EL (cell line): ENCODE measurements around the gene CIRBP.
"Not testable (repeated sequence)": the region's sequence is repeated elsewhere in the genome, so short reads cannot be mapped to it uniquely, and the experiment has no call there.

ENCODE experiments used
- DNase-seq: peaks from one replicate; pipeline ENCODE4 v3.0.0-alpha.2; 2016

CIRBP gene

GRCh38 chr19:1313695-1314613 lies 44.8 kb downstream of the CIRBP start:
- DNase-seq: no peak

DNA sequence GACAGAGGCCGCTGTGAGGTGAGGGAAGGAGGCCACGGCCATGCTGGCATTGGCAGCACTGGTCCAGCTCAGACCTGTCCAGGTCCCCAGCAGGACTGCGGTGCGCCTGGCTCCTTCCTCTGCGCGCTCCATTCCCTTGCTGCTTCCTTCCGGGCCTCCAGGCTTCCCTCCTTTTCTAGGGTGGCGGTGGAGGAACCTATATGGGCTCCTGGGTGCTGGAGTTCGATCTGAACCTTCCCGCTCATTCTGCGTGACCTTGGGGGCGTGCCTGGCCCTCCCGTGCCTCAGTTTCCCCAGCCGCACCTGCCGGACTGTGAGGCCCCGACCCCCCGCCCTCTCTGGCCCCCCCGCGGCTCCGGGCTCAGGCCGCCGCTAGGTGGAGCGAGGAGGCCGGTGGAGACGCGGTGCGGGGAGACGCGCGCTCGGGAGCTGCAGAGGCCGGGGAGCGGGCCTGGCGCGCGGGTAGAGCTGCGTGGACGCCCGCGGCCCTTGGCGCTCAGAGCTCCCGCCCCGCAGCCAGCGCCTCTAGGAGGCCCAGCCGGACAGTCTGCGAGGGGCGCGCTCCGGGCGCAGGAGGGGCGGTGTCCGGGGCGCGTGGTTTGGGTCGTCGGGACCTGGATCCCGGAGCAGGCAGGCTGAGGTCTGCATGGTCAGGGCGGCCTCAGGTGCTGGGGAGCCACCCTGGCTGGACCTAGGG lies 46.5 kb downstream of the CIRBP start:
- DNase-seq: peak; percentile 43

DNA sequence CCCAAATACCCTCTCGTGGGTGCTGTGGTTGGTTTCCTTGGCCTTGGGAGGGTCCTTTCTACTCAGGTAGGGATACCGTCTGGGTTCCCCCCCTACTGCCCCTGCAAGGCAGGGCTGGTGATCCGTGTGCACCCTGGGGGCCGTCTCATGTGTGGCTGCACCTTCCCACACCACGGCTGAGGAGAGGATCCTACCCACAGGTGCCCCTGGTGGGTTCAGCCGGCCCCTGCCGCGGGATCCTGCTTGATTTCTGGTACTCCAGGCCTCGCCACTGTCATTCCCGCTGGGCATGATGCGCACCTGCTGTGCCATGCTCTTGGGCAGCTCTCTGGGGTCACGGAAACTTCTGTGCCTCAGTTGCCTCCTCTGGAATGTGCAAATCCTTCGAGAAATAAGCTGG lies 47.3 kb downstream of the CIRBP start:
- DNase-seq: no peak

DNA sequence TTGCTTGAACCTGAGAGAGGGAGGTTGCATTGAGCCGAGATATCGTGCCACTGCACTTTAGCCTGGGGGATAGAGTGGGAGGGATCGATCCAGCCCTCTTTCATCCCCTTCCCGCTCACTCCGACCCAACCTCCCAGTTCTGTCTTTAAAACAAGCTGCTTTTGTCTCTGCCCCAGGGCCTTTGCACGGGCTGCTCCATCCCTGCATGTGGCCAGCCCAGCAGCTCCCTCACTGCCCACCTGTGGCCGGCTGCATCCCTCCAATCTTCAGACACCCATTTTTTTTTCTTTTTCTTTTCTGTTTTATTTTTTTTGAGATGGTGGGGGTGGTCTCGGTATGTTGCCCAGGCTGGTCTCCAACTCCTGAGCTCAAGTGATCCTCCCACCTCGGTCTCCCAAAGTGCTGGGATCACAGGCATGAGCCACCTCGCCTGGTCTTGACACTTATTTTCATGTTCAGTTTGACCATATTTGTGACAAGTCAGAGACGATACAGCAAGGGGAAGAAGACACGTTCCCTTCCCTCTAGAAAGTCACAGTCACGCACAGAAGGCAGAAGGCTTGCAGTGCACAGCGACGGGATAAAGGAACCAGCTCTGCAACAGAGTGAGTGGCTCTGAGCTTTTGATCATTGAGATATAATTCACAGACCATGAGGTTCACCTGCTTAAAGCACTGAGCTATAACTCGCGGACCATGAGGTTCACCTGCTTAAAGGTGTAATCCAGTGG lies 48.3 kb downstream of the CIRBP start:
- no peak for DNase-seq

GRCh38 chr19:1318678-1319471 lies 49.7 kb downstream of the CIRBP start:
- DNase-seq: no peak

- not testable (repeated sequence) for DNase-seq
Measured at GRCh38 chr19:1320282-1320650, 51.1 kb downstream of the CIRBP start.

GRCh38 chr19:1321539-1321938 lies 52.4 kb downstream of the CIRBP start:
- no peak for DNase-seq

- DNase-seq: no peak
Measured at GRCh38 chr19:1322198-1322981, 53.3 kb downstream of the CIRBP start.

DNA sequence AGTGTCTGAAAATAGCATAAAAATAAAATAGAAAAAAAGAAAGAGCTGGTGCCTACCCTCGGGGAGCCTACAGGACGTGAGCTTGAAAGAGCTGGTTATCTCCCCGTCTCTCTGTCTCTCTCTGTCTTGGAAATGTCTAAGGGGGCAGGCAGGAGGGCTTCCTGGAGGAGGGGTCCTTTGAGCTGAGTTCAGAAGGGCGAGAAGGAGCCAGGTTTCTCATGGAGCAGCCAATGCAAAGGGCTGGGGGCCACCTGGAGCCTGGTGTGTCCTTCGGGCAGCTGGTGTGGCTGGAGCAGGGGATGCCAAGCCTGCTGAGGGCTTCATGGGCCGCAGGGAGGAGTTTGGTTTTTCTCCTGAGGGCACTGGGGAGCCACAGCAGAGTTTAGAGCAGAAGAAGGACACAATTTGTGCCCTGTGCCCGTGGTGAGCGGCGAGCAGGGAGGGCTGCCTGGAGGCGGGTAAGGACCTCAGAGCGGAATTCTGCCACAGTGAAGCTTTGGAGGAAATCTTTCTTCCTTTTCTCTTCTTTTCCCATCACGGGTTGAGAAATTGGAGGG lies 55.2 kb downstream of the CIRBP start:
- DNase-seq: no peak
